Vagina (tissue), 2 donors: Measurements from ENCODE around the gene APBB2. TPM values are rescaled to one million over a fixed set of nuclear protein-coding genes. Genes with fewer than 3 reads are reported as not detected.

Experiments used
- DNase-seq, 2 donors: peaks; one replicate each; pipeline ENCODE4 v3.0.0-alpha.2; 2017; ENCODE audit errors: extremely low spot score in 2 of 2
- H3K27ac ChIP-seq: fragments of 200-600 bp; sonication (generic); one replicate; pipeline ENCODE4 v1.5.1; 2019
- H3K27me3 ChIP-seq: fragments of 200-600 bp; sonication (generic); one replicate; pipeline ENCODE4 v1.5.1; 2019
- H3K36me3 ChIP-seq, 2 donors: fragments of 200-600 bp; sonication (generic); one replicate each; pipeline ENCODE4 v1.5.1; 2017 to 2019
- H3K4me1 ChIP-seq: fragments of 200-600 bp; sonication (generic); one replicate; pipeline ENCODE4 v1.5.1; 2019
- H3K4me3 ChIP-seq, 2 donors: fragments of 200-600 bp; sonication (generic); 1 replicate in 1 of 2; 2 replicates in 1 of 2; pipeline ENCODE4 v1.5.1; 2016 to 2019
- H3K9me3 ChIP-seq: fragments of 200-600 bp; sonication (generic); one replicate; pipeline ENCODE4 v1.5.1; 2019
- CTCF ChIP-seq, 3 experiments: fragments of 450-650 bp in 2 of 3; fragments of 200-600 bp in 1 of 3; sonication (generic) in 1 of 3; IDR thresholded peaks; one replicate each; pipeline ENCODE4 v1.5.1; 2017 to 2019; ENCODE audit warnings: antibody characterized with exemption in 3 of 3, mild to moderate bottlenecking in 2 of 3, moderate library complexity in 2 of 3
- POLR2A ChIP-seq, 2 donors: fragments of 450-650 bp; IDR thresholded peaks; one replicate each; pipeline ENCODE4 v1.6.1; 2017; ENCODE audit warnings: antibody characterized with exemption in 2 of 2, mild to moderate bottlenecking in 2 of 2, moderate library complexity in 2 of 2
- POLR2AphosphoS5 ChIP-seq, 2 donors: sonication (generic); formaldehyde crosslinking; IDR thresholded peaks; one replicate each; pipeline ENCODE4 v1.9.0; 2017; ENCODE audit warnings: antibody characterized with exemption in 2 of 2, mild to moderate bottlenecking in 2 of 2, low read depth in 1 of 2; ENCODE audit not compliant: insufficient read depth in 1 of 2
- intact Hi-C: fragments of 100-400 bp; cut with DNase I; formaldehyde crosslinking; loops from one replicate; pipeline ENCODE4 v1.15.1; 2023
- total RNA-seq: library from RNA; depleted of rRNA; stranded (reverse); fragments of >200 nt; gene quantifications from one replicate; pipeline ENCODE4 v1.2.3, GENCODE V29; 2016

APBB2 gene
- total RNA-seq, 1 donor from 2014 or later = 68.8 TPM

DNA sequence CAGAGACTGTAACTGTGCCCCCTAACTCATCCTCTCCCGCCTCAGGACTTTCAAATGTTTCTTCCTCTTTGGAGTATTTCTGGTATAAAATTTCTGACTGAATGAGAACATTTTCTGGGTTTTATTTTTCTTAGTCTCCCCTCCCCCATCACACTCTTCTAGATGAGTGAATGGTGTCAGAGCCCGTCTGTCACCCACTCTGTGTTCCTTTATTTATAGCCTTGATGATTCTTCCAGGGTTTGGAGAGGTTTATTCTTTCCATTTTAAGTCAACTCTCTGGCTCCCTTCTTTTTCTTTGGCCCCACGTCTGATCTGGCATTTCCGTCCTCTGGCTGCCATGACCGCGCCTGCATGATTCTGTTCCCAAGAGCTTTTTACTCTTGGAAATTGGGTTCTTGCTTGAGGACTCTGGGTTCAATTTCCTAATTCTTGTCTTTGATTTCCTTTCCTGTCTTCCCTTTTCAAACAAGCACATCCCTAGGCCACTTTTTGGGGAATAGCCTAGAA lies 335.7 kb downstream of the APBB2 start:
- Histone ChIP-seq H3K4me1 (no peaks in the 10 kb centered on the region), H3K27me3 (no peaks in the 10 kb centered on the region), H3K36me3 (peaks cover 0 to 5% of the 10 kb centered on the region in 2 donors), H3K9me3 (no peaks in the 10 kb centered on the region), H3K4me3 (no peak overlapping the region), H3K27ac (no peak overlapping the region)
- intact Hi-C loops = no loop called here
- no peak for TF ChIP-seq POLR2AphosphoS5 (IDR thresholded peaks at IDR 0.05; ENCODE audit: insufficient read depth in 1 of 2, low read depth in 1 of 2)
- TF ChIP-seq CTCF (IDR thresholded peaks at IDR 0.05) = no peak
- no peak for TF ChIP-seq POLR2A (IDR thresholded peaks at IDR 0.05)
- DNase-seq = no peak

GRCh38 chr4:40877081-40877480 lies 337.3 kb downstream of the APBB2 start:
- Histone ChIP-seq H3K27me3 (no peaks in the 10 kb centered on the region), H3K4me3 (no peak overlapping the region), H3K4me1 (no peaks in the 10 kb centered on the region), H3K9me3 (no peaks in the 10 kb centered on the region), H3K36me3 (no peaks in the 10 kb centered on the region), H3K27ac (no peak overlapping the region)
- no peak for DNase-seq
- intact Hi-C loops = no loop called here
- no peak for TF ChIP-seq POLR2AphosphoS5 (IDR thresholded peaks at IDR 0.05; ENCODE audit: insufficient read depth in 1 of 2, low read depth in 1 of 2)
- no peak for TF ChIP-seq CTCF (IDR thresholded peaks at IDR 0.05)
- no peak for TF ChIP-seq POLR2A (IDR thresholded peaks at IDR 0.05)

GRCh38 chr4:40875507-40876150 lies 338.7 kb downstream of the APBB2 start:
- intact Hi-C loops = no loop called here
- TF ChIP-seq POLR2AphosphoS5 (IDR thresholded peaks at IDR 0.05; ENCODE audit: insufficient read depth in 1 of 2, low read depth in 1 of 2) (no peak), POLR2A (IDR thresholded peaks at IDR 0.05) (no peak), CTCF (IDR thresholded peaks at IDR 0.05) (no peak)
- H3K4me3 ChIP-seq = no peak overlapping the region

DNA sequence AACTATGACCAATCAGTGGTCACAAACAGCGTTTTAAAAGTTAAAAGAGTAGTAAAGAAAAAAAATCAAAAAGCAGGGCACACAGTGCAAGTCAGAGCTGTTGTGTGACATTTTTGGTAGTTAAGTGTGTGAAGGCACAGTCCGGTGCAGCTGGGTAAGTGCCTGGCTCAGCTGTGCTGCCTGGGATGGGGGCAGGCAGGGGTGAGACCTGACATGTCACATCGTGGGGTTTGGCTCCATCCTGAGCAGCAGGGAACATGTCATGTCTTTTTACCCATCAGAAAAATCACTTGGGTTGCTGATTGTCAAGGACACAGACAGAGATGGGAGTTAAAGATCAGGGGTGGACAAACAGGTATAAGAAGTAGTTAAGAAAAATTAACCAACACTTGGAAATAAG lies 339.4 kb downstream of the APBB2 start:
- no peak for TF ChIP-seq POLR2AphosphoS5 (IDR thresholded peaks at IDR 0.05; ENCODE audit: insufficient read depth in 1 of 2, low read depth in 1 of 2)
- no peak for TF ChIP-seq POLR2A (IDR thresholded peaks at IDR 0.05)
- no peak for TF ChIP-seq CTCF (IDR thresholded peaks at IDR 0.05)
- no peak overlapping the region for H3K4me3 ChIP-seq
- no peaks in the 10 kb centered on the region for H3K27me3 ChIP-seq
- no peaks in the 10 kb centered on the region for H3K36me3 ChIP-seq
- DNase-seq = no peak
- no peaks in the 10 kb centered on the region for H3K9me3 ChIP-seq
- intact Hi-C loops = no loop called here
- no peaks in the 10 kb centered on the region for H3K4me1 ChIP-seq
- no peak overlapping the region for H3K27ac ChIP-seq

More at GRCh38 chr4:40875507-40876150, 338.7 kb downstream of the APBB2 start:
- H3K4me1 ChIP-seq = no peaks in the 10 kb centered on the region
- no peaks in the 10 kb centered on the region for H3K36me3 ChIP-seq
- no peak overlapping the region for H3K27ac ChIP-seq
- no peaks in the 10 kb centered on the region for H3K9me3 ChIP-seq
- DNase-seq = no peak
- H3K27me3 ChIP-seq = no peaks in the 10 kb centered on the region

DNA sequence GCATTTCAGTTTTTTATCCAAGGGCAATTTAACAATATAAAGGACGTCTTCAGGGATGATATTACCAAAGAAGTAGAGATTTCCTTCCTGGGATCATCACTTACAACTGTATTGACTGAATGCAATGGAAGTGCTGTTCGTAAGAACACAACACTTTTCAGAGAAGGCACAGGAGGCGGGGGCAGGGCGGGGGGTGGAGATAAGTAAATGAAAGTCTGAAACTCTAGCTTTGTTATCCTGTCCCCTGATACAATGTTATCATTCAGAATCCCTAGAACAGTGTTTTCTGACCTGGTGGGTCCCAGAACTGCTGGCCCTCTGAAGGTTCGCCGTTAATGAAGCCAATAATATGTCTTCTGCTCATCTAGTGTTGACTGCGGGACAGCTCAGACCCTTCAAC lies 340.0 kb downstream of the APBB2 start:
- H3K9me3 ChIP-seq = no peaks in the 10 kb centered on the region
- TF ChIP-seq POLR2AphosphoS5 (IDR thresholded peaks at IDR 0.05; ENCODE audit: insufficient read depth in 1 of 2, low read depth in 1 of 2) (no peak), CTCF (IDR thresholded peaks at IDR 0.05) (no peak), POLR2A (IDR thresholded peaks at IDR 0.05) (no peak)
- no peaks in the 10 kb centered on the region for H3K4me1 ChIP-seq
- H3K27me3 ChIP-seq = no peaks in the 10 kb centered on the region
- no peak for DNase-seq
- H3K36me3 ChIP-seq = no peaks in the 10 kb centered on the region
- H3K27ac ChIP-seq = no peak overlapping the region
- H3K4me3 ChIP-seq = no peak overlapping the region
- intact Hi-C loops = no loop called here
